GM21737 (cell line): ENCODE measurements around the gene NUP88.
"Not testable (repeated sequence)": the region's sequence is repeated elsewhere in the genome, so short reads cannot be mapped to it uniquely, and the experiment has no call there.

Source experiments
- ATAC-seq: cut with Tn5 transposase; IDR thresholded peaks from one replicate; pipeline ENCODE4 v1.9.1; 2021; ENCODE audit warnings: mild to moderate bottlenecking, moderate library complexity; ENCODE audit not compliant: unreplicated experiment

Gene NUP88

GRCh38 chr17:5419356-5419958, at the start of gene NUP88:
NUP88 (minus strand) TSS chr17:5419662; CDS start chr17:5419650, 12 bp downstream.
- ATAC-seq = peak; percentile 81

GRCh38 chr17:5468075-5468473, 48.6 kb upstream of the NUP88 start:
- ATAC-seq = peak; percentile 20

GRCh38 chr17:5467416-5467815, 48.0 kb upstream of the NUP88 start:
- ATAC-seq = no peak

GRCh38 chr17:5466295-5466694, 46.8 kb upstream of the NUP88 start:
- no peak for ATAC-seq

GRCh38 chr17:5464717-5465507, 45.5 kb upstream of the NUP88 start:
- no peak for ATAC-seq

- ATAC-seq = no peak
These were observed 27.3 kb upstream of the NUP88 start for GRCh38 chr17:5446786-5447185.

GRCh38 chr17:5444209-5444608, 24.7 kb upstream of the NUP88 start:
- no peak for ATAC-seq

GRCh38 chr17:5443728-5444127, 24.3 kb upstream of the NUP88 start:
- ATAC-seq = no peak

GRCh38 chr17:5439446-5439764, 19.9 kb upstream of the NUP88 start:
- ATAC-seq = no peak

- peak; percentile 84 for ATAC-seq
These were observed 19.4 kb upstream of the NUP88 start, which contains the start of gene C1QBP for GRCh38 chr17:5438716-5439445. C1QBP (minus strand) TSS chr17:5439155; CDS start chr17:5439073, 82 bp downstream.

GRCh38 chr17:5437721-5438317, 18.4 kb upstream of the NUP88 start:
- no peak for ATAC-seq

- not testable (repeated sequence) for ATAC-seq
These were observed 16.4 kb upstream of the NUP88 start for GRCh38 chr17:5435781-5436315.

- ATAC-seq = no peak
These were observed 15.5 kb upstream of the NUP88 start for GRCh38 chr17:5434984-5435383.

- ATAC-seq = no peak
These were observed 12.6 kb upstream of the NUP88 start for GRCh38 chr17:5431949-5432556.

GRCh38 chr17:5431234-5431633, 11.8 kb upstream of the NUP88 start:
- ATAC-seq = not testable (repeated sequence)

- no peak for ATAC-seq
These were observed 11.0 kb upstream of the NUP88 start for GRCh38 chr17:5430413-5430999.

GRCh38 chr17:5429191-5429887, 9.9 kb upstream of the NUP88 start:
- ATAC-seq = no peak

GRCh38 chr17:5425826-5426225, 6.4 kb upstream of the NUP88 start:
- ATAC-seq = no peak

- no peak for ATAC-seq
These were observed 5.4 kb upstream of the NUP88 start for GRCh38 chr17:5424909-5425308.

GRCh38 chr17:5422505-5422904, 3.0 kb upstream of the NUP88 start:
- no peak for ATAC-seq
